HG03039 (cell line): Measurements from ENCODE around the gene USP31.

Experiments used
- ATAC-seq: cut with Tn5 transposase; IDR thresholded peaks from one replicate; pipeline ENCODE4 v1.9.1; 2021; ENCODE audit warnings: mild to moderate bottlenecking, moderate library complexity; ENCODE audit not compliant: unreplicated experiment

USP31 gene

GRCh38 chr16:23149267-23149992 lies at the start of gene USP31:
Gene USP31, minus strand, starts transcription at chr16:23149452. Its CDS starts 182 bp downstream, at chr16:23149270.
- ATAC-seq = peak; percentile 90

GRCh38 chr16:23196539-23196938 lies 47.3 kb upstream of the USP31 start:
- ATAC-seq = no peak

- no peak for ATAC-seq
Measured at GRCh38 chr16:23195366-23195978, 46.2 kb upstream of the USP31 start.

- ATAC-seq = no peak
Measured at GRCh38 chr16:23194497-23195221, 45.4 kb upstream of the USP31 start.

- no peak for ATAC-seq
Measured at GRCh38 chr16:23188911-23189310, 39.7 kb upstream of the USP31 start.

- ATAC-seq = no peak
Measured at GRCh38 chr16:23187341-23187740, 38.1 kb upstream of the USP31 start.

- no peak for ATAC-seq
Measured at GRCh38 chr16:23186171-23186570, 36.9 kb upstream of the USP31 start.

GRCh38 chr16:23185656-23186055 lies 36.4 kb upstream of the USP31 start:
- ATAC-seq = no peak

- no peak for ATAC-seq
Measured at GRCh38 chr16:23183543-23183862, 34.3 kb upstream of the USP31 start.

- peak; percentile 9 for ATAC-seq
Measured at GRCh38 chr16:23182679-23183542, 33.7 kb upstream of the USP31 start, which contains the start of gene SCNN1G. Gene SCNN1G, plus strand, starts transcription at chr16:23182745. Its CDS starts 3,527 bp downstream, at chr16:23186272.

- ATAC-seq = peak; percentile 84
Measured at GRCh38 chr16:23182206-23182678, 33.0 kb upstream of the USP31 start.

- ATAC-seq = no peak
Measured at GRCh38 chr16:23181506-23181905, 32.3 kb upstream of the USP31 start.

- no peak for ATAC-seq
Measured at GRCh38 chr16:23175651-23176050, 26.4 kb upstream of the USP31 start.

GRCh38 chr16:23174622-23175021 lies 25.4 kb upstream of the USP31 start:
- no peak for ATAC-seq

GRCh38 chr16:23172994-23173393 lies 23.7 kb upstream of the USP31 start:
- ATAC-seq = no peak

GRCh38 chr16:23172583-23172982 lies 23.3 kb upstream of the USP31 start:
- ATAC-seq = no peak

GRCh38 chr16:23164736-23165135 lies 15.5 kb upstream of the USP31 start:
- ATAC-seq = no peak

- ATAC-seq = no peak
Measured at GRCh38 chr16:23163921-23164320, 14.7 kb upstream of the USP31 start.

- no peak for ATAC-seq
Measured at GRCh38 chr16:23160574-23160973, 11.3 kb upstream of the USP31 start.

- no peak for ATAC-seq
Measured at GRCh38 chr16:23160082-23160481, 10.8 kb upstream of the USP31 start.

GRCh38 chr16:23158114-23158513 lies 8.9 kb upstream of the USP31 start:
- no peak for ATAC-seq
